GM12878 (cell line): ENCODE data around the gene MCUB. TPM values are rescaled to one million over a fixed set of nuclear protein-coding genes. Genes with fewer than 3 reads are reported as not detected.

Experiments
- ATAC-seq: fragments of 200-7000 bp; cut with Tn5 transposase; 3 replicates; pipeline ENCODE4 v1.9.1; 2020; ENCODE audit warnings: mild to moderate bottlenecking, moderate library complexity
- BruUV-seq: library from RNA; stranded (reverse); fragments of 400-500 nt; replicated peaks from 2 replicates; lab custom pipeline; 2021; lab: Mats Ljungman, UMichigan
- CTCF ChIA-PET: fragments of 300-600 bp; sonication (Branson Sonifier 250); formaldehyde crosslinking; extraction: SDS; loops from one replicate; lab custom pipeline; 2021; ENCODE audit warnings: inconsistent platforms; lab: Yijun Ruan, JAX
- POLR2A ChIA-PET: fragments of 350-600 bp; formaldehyde crosslinking; extraction: SDS; loops from one replicate; lab custom pipeline; 2021; ENCODE audit warnings: inconsistent platforms; lab: Charles Lee
- RAD21 ChIA-PET: fragments of 300-600 bp; sonication (Branson Sonifier 250); formaldehyde crosslinking; loops from one replicate; lab custom pipeline; 2023; ENCODE audit warnings: antibody characterized with exemption; ENCODE audit not compliant: unreplicated experiment; lab: Charles Lee
- SMC1A ChIA-PET: fragments of 300-600 bp; sonication (Branson Sonifier 250); formaldehyde crosslinking; loops from one replicate; lab custom pipeline; 2023; ENCODE audit not compliant: unreplicated experiment, uncharacterized antibody; lab: Charles Lee
- DNase-seq: peaks from one replicate; pipeline ENCODE4 v3.0.0-alpha.2; 2011; ENCODE audit warnings: low read depth, low spot score
- FAIRE-seq: peaks from 3 replicates; lab custom pipeline; 2011; peaks lifted over from hg19 to GRCh38; lab: Jason Lieb, UNC
- H2AFZ ChIP-seq: 2 replicates; pipeline ENCODE4 v1.6.0; 2011; ENCODE audit warnings: low read depth, low read length, control low read depth; ENCODE audit not compliant: control insufficient read depth
- H3K27ac ChIP-seq: 2 replicates; pipeline ENCODE4 v1.5.1; 2011; ENCODE audit warnings: control low read depth; ENCODE audit not compliant: control insufficient read depth, insufficient read depth
- H3K27me3 ChIP-seq, 2 experiments: replicated peaks in 1 of 2; 2 replicates each; pipeline versions ENCODE4 v1.6.0 to v1.6.1; 2011; ENCODE audit warnings: low read length in 1 of 2; ENCODE audit not compliant: control insufficient read depth in 2 of 2, insufficient read depth in 2 of 2
- H3K36me3 ChIP-seq, 2 experiments: 2 replicates each; pipeline ENCODE4 v1.5.1; 2011; ENCODE audit warnings: low read length in 1 of 2; ENCODE audit not compliant: control insufficient read depth in 2 of 2, insufficient read depth in 2 of 2
- H3K4me1 ChIP-seq: 2 replicates; pipeline ENCODE4 v1.6.1; 2011; ENCODE audit warnings: mild to moderate bottlenecking, low read length, moderate library complexity, mixed read lengths; ENCODE audit not compliant: control insufficient read depth, insufficient read depth
- H3K4me2 ChIP-seq: 2 replicates; pipeline ENCODE4 v1.6.0; 2011; ENCODE audit warnings: control low read depth; ENCODE audit not compliant: control insufficient read depth, insufficient read depth
- H3K4me3 ChIP-seq: fragments of 200-600 bp; sonication (generic); 2 replicates; pipeline ENCODE4 v1.5.1; 2016
- H3K79me2 ChIP-seq: 2 replicates; pipeline ENCODE4 v1.6.0; 2011; ENCODE audit warnings: low read length; ENCODE audit not compliant: control insufficient read depth, insufficient read depth
- H3K9ac ChIP-seq: 2 replicates; pipeline ENCODE4 v1.8.0; 2011; ENCODE audit warnings: low read length, control low read depth, mixed read lengths; ENCODE audit not compliant: control insufficient read depth, insufficient read depth
- H3K9me3 ChIP-seq: replicated peaks from 3 replicates; pipeline ENCODE4 v1.5.1; 2011; ENCODE audit warnings: mild to moderate bottlenecking, low read length; ENCODE audit not compliant: control insufficient read depth, insufficient read depth
- H4K20me1 ChIP-seq: 2 replicates; pipeline ENCODE4 v1.6.0; 2011; ENCODE audit not compliant: control insufficient read depth, insufficient read depth
- CREB1 ChIP-seq: IDR thresholded peaks from 2 replicates; pipeline ENCODE4 v1.6.1; 2012; ENCODE audit warnings: low read depth, mild to moderate bottlenecking, inconsistent platforms
- NFXL1 ChIP-seq: fragments of 450-650 bp; IDR thresholded peaks from 2 replicates; pipeline ENCODE4 v1.6.1; 2017; ENCODE audit warnings: antibody characterized with exemption, mild to moderate bottlenecking, borderline replicate concordance
- NFYA ChIP-seq: IDR thresholded peaks from 2 replicates; pipeline ENCODE4 v1.6.1; 2011; ENCODE audit warnings: low read depth, mild to moderate bottlenecking, low read length, improper control_type of control experiment, borderline replicate concordance
- RAD21 ChIP-seq: IDR thresholded peaks from 2 replicates; pipeline ENCODE4 v1.6.1; 2011; ENCODE audit warnings: mild to moderate bottlenecking, low read depth, low read length, moderate library complexity; ENCODE audit not compliant: insufficient read depth
- RB1 ChIP-seq: fragments of 450-650 bp; formaldehyde crosslinking; IDR thresholded peaks from 2 replicates; pipeline ENCODE4 v1.6.1; 2017; ENCODE audit warnings: mild to moderate bottlenecking, borderline replicate concordance
- RELA ChIP-seq: fragments of 450-650 bp; IDR thresholded peaks from 2 replicates; pipeline ENCODE4 v1.8.0; 2014; ENCODE audit warnings: borderline replicate concordance; ENCODE audit not compliant: partially characterized antibody
- SP1 ChIP-seq: IDR thresholded peaks from one replicate; pipeline ENCODE4 v1.6.1; 2011; ENCODE audit warnings: low read depth, low read length
- TCF12 ChIP-seq: IDR thresholded peaks from 2 replicates; pipeline ENCODE4 v1.6.1; 2011; ENCODE audit warnings: low read depth, mild to moderate bottlenecking, low read length
- ZNF622 ChIP-seq: fragments of 450-650 bp; IDR thresholded peaks from 2 replicates; pipeline ENCODE4 v1.6.1; 2017; ENCODE audit warnings: mild to moderate bottlenecking, inconsistent platforms
- WGBS: methylation state at CpG from one replicate; pipeline ENCODE4 v1.1.6; 2016; ENCODE audit warnings: low lambda C conversion rate; ENCODE audit not compliant: insufficient replicate concordance, insufficient coverage; ENCODE audit errors: missing lambda C conversion rate; 5-methylcytosine and 5-hydroxymethylcytosine counted together
- in situ Hi-C: fragments of 300-500 bp; cut with MboI; formaldehyde crosslinking; loops from 9 replicates; pipeline ENCODE4 v1.14.3; 2018; ENCODE audit warnings: mixed read lengths
- intact Hi-C: fragments of 100-400 bp; cut with micrococcal nuclease; formaldehyde crosslinking; loops from one replicate; pipeline ENCODE4 v1.14.2; 2022; ENCODE audit not compliant: unreplicated experiment
- polyA plus RNA-seq, 11 experiments: library from polyadenylated mRNA; depleted of rRNA in 4 of 11; unstranded in 6 of 11; stranded (reverse) in 5 of 11; fragments of >200 nt; fragmentation: Nextera tagmentation in 4 of 11; fragmentation: Illumina TruSeq in 1 of 11; extraction: Ambion mirVana in 4 of 11; extraction: Trizol in 1 of 11; gene quantifications; 1 replicate in 1 of 11; 2 replicates in 10 of 11; pipeline versions ENCODE4 v1.2.1 to v1.2.3, GENCODE V29; 2011 to 2016; ENCODE audit warnings: inconsistent platforms in 2 of 11, missing spikeins in 2 of 11, low read depth in 1 of 11
- total RNA-seq, 4 experiments: library from RNA; depleted of rRNA in 3 of 4; stranded (reverse); fragments of >200 nt in 3 of 4; fragmentation: Illumina TruSeq in 1 of 4; extraction: Trizol in 1 of 4; gene quantifications; 2 replicates each; pipeline versions ENCODE4 v1.2.1 to v1.2.3, GENCODE V29; 2013 to 2021

MCUB gene
- total and polyA plus RNA-seq, 10 of the 15 experiments (the other 5 are each of a cell fraction or from before 2014, with no cell fraction given) = 4.7 to 63.7 (median 39.4) TPM

DNA sequence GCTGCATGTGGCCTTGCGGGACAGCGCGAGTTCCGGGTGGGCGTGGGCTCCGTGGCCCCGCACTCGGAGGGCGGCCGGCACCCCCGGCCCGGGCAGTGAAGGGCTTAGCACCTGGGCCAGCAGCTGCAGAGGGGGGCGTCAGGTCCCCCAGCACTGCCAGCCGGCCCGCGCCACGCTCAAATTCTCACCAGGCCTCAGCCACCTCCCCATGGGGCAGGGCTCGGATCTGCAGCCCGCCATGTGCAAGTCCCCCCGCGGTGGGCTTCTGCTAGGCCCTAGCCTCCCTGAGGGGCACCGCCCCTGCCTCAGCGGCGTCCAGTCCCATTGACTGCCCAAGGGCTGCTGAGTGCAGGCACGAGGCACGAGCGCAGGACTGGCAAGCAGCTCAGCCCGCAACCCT, 2.6 kb upstream of the MCUB start:
- DNase-seq (no peak), FAIRE-seq (no peak), ATAC-seq (no peak)
- in situ Hi-C loops = no loop called here
- Histone ChIP-seq H3K4me3 (no peak overlapping the region), H4K20me1 (no peaks in the 10 kb centered on the region), H3K9ac (no peak overlapping the region), H2AFZ (no peak overlapping the region), H3K27me3 (no peaks in the 10 kb centered on the region), H3K79me2 (peaks cover 16% of the 10 kb centered on the region), H3K36me3 (no peaks in the 10 kb centered on the region), H3K9me3 (no peaks in the 10 kb centered on the region; the same call in 2 of the 3 replicates), H3K4me1 (peaks cover 3% of the 10 kb centered on the region; the same call in 1 of the 2 replicates), H3K4me2 (no peak overlapping the region), H3K27ac (no peak overlapping the region)
- ChIA-PET CTCF (interaction anchor here (1.5 kb wide), 1 partner anchor 124 kb away, joined by 5 read pairs; no protein-coding TSS in a partner anchor), RAD21 (no interaction called here), SMC1A (interaction anchor here (0.6 to 1.2 kb wide), 5 partner anchors 8 to 143 kb away, joined by 3 to 5 read pairs (median 3); no protein-coding TSS in a partner anchor), POLR2A (no interaction called here)
- WGBS = 98% methylated on average over 28 of the region's 28 CpGs
- no TSS peak for BruUV-seq
- intact Hi-C loops = no loop called here
- TF ChIP-seq RB1 (no peak), TCF12 (no peak), NFYA (no peak), CREB1 (no peak), NFXL1 (no peak), ZNF622 (no peak), SP1 (no peak), RELA (no peak), RAD21 (no peak)
